ENCODE data around the gene RAB33B.

RAB33B gene

GRCh38 chr4:139508581-139509237 is 54.8 kb downstream of the RAB33B start:
- no peak overlapping the region for H3K4me3 ChIP-seq (ENCODE audit: low read depth, low read length)
- TF ChIP-seq CTCF (IDR thresholded peaks at IDR 0.05; ENCODE audit: borderline replicate concordance, insufficient read depth, low read depth, low read length) = no peak

GRCh38 chr4:139509727-139510410 is 55.9 kb downstream of the RAB33B start:
- peak; percentile 17; the same call in 1 of the 2 replicates for TF ChIP-seq CTCF (IDR thresholded peaks at IDR 0.05; ENCODE audit: borderline replicate concordance, insufficient read depth, low read depth, low read length)
- no peak overlapping the region for H3K4me3 ChIP-seq (ENCODE audit: low read depth, low read length)

- TF ChIP-seq CTCF (IDR thresholded peaks at IDR 0.05; ENCODE audit: borderline replicate concordance, insufficient read depth, low read depth, low read length) = no peak
- H3K4me3 ChIP-seq (ENCODE audit: low read depth, low read length) = no peak overlapping the region
These were observed 57.4 kb downstream of the RAB33B start for GRCh38 chr4:139511320-139511719.

GRCh38 chr4:139514382-139515059 is 60.6 kb downstream of the RAB33B start:
- no peak overlapping the region for H3K4me3 ChIP-seq (ENCODE audit: low read depth, low read length)
- no peak for TF ChIP-seq CTCF (IDR thresholded peaks at IDR 0.05; ENCODE audit: borderline replicate concordance, insufficient read depth, low read depth, low read length)

- no peak for TF ChIP-seq CTCF (IDR thresholded peaks at IDR 0.05; ENCODE audit: borderline replicate concordance, insufficient read depth, low read depth, low read length)
- no peak overlapping the region for H3K4me3 ChIP-seq (ENCODE audit: low read depth, low read length)
These were observed 61.6 kb downstream of the RAB33B start for GRCh38 chr4:139515531-139515958.

- no peak for TF ChIP-seq CTCF (IDR thresholded peaks at IDR 0.05; ENCODE audit: borderline replicate concordance, insufficient read depth, low read depth, low read length)
- no peak overlapping the region for H3K4me3 ChIP-seq (ENCODE audit: low read depth, low read length)
These were observed 68.0 kb downstream of the RAB33B start for GRCh38 chr4:139521754-139522401.

Data from GM12875 (cell line).